T-cell (primary cell): ENCODE data around the gene APOL1. TPM values are rescaled to one million over a fixed set of nuclear protein-coding genes. Genes with fewer than 3 reads are reported as not detected.
"Not testable (repeated sequence)": the region's sequence is repeated elsewhere in the genome, so short reads cannot be mapped to it uniquely, and the experiment has no call there.

ENCODE experiments used
- ATAC-seq, 4 experiments: fragments of 200-7000 bp in 3 of 4; fragments of 150-1000 bp in 1 of 4; cut with Tn5 transposase; replicated peaks in 1 of 4; 1 replicate in 3 of 4; 2 replicates in 1 of 4; pipeline ENCODE4 v1.10.0; 2021; ENCODE audit warnings: moderate library complexity in 3 of 4, mild to moderate bottlenecking in 2 of 4, moderate number of reproducible peaks in 1 of 4
- CTCF ChIA-PET, 2 donors: fragments of 300-600 bp; sonication (Branson Sonifier 250); formaldehyde crosslinking; loops; one replicate each; lab custom pipeline; 2022; ENCODE audit warnings: antibody characterized with exemption in 2 of 2; lab: Charles Lee
- POLR2A ChIA-PET, 2 donors: fragments of 300-600 bp; sonication (Branson Sonifier 250); formaldehyde crosslinking; loops; one replicate each; lab custom pipeline; 2022; ENCODE audit warnings: antibody characterized with exemption in 2 of 2; lab: Charles Lee
- DNase-seq, 35 experiments: peaks; one replicate each; pipeline versions ENCODE4 v3.0.0 to v3.0.0-alpha.2; 2013 to 2023
- H3K27ac ChIP-seq: one replicate; pipeline ENCODE4 v1.5.1; 2013; ENCODE audit warnings: low read length
- H3K27me3 ChIP-seq, 2 experiments: replicated peaks in 1 of 2; 1 replicate in 1 of 2; 2 replicates in 1 of 2; pipeline versions ENCODE4 v1.6.1 to v1.7.0; 2013; ENCODE audit warnings: low read length in 1 of 2, mixed read lengths in 1 of 2; ENCODE audit not compliant: control insufficient read depth in 2 of 2, insufficient read depth in 2 of 2; ENCODE audit errors: extremely low read depth in 1 of 2
- H3K36me3 ChIP-seq, 2 donors: 1 replicate in 1 of 2; 2 replicates in 1 of 2; pipeline versions ENCODE4 v1.6.1 to v1.7.0; 2013; ENCODE audit warnings: low read length in 1 of 2; ENCODE audit not compliant: control insufficient read depth in 2 of 2, insufficient read depth in 1 of 2; ENCODE audit errors: extremely low read depth in 1 of 2
- H3K4me1 ChIP-seq, 2 experiments: 1 replicate in 1 of 2; 2 replicates in 1 of 2; pipeline versions ENCODE4 v1.6.1 to v1.7.0; 2013; ENCODE audit warnings: low read length in 2 of 2, mixed read lengths in 1 of 2; ENCODE audit not compliant: insufficient read depth in 2 of 2, control insufficient read depth in 1 of 2; ENCODE audit errors: extremely low read depth in 1 of 2
- H3K4me3 ChIP-seq, 2 donors: 1 replicate in 1 of 2; 2 replicates in 1 of 2; pipeline versions ENCODE4 v1.5.1 to v1.7.0; 2013; ENCODE audit warnings: mild to moderate bottlenecking in 2 of 2, low read length in 1 of 2, moderate library complexity in 1 of 2; ENCODE audit not compliant: control insufficient read depth in 1 of 2; ENCODE audit errors: extremely low read depth in 1 of 2
- H3K9me3 ChIP-seq: 2 replicates; pipeline ENCODE4 v1.7.0; 2013
- H3K27ac Mint-ChIP-seq, 2 donors: one replicate each; pipeline ENCODE4 v1.8.0; 2020 to 2021; ENCODE audit warnings: mild to moderate bottlenecking in 2 of 2, mixed read lengths in 2 of 2
- H3K27me3 Mint-ChIP-seq, 2 donors: one replicate each; pipeline ENCODE4 v1.8.0; 2021 to 2022; ENCODE audit warnings: mixed read lengths in 2 of 2
- H3K36me3 Mint-ChIP-seq: one replicate; pipeline ENCODE4 v1.8.0; 2021; ENCODE audit warnings: mixed read lengths
- H3K4me1 Mint-ChIP-seq, 3 donors: one replicate each; pipeline ENCODE4 v1.8.0; 2020 to 2022; ENCODE audit warnings: mixed read lengths in 3 of 3, mild to moderate bottlenecking in 1 of 3
- H3K4me3 Mint-ChIP-seq, 3 donors: one replicate each; pipeline ENCODE4 v1.8.0; 2020 to 2022; ENCODE audit warnings: mild to moderate bottlenecking in 3 of 3, mixed read lengths in 3 of 3, moderate library complexity in 3 of 3
- H3K9me3 Mint-ChIP-seq, 3 donors: one replicate each; pipeline ENCODE4 v1.8.0; 2020 to 2022; ENCODE audit warnings: mixed read lengths in 3 of 3
- WGBS: methylation state at CpG from one replicate; pipeline ENCODE4 v1.1.5; 2013; ENCODE audit warnings: missing lambda C conversion rate; ENCODE audit not compliant: insufficient coverage; 5-methylcytosine and 5-hydroxymethylcytosine counted together
- total RNA-seq, 35 experiments: library from RNA in 6 of 35; stranded (reverse) in 6 of 35; fragments of 120-200 nt in 1 of 35; gene quantifications; one replicate each; pipeline versions ENCODE4 v1.2.1 to v1.2.4 and lab custom pipeline; 2013 to 2026

APOL1 gene
- total RNA-seq, 5 donors from 2014 or later (not counting 1 experiment from before 2014, with no cell fraction given): 15.7 to 29.5 (median 19.8) TPM

DNA sequence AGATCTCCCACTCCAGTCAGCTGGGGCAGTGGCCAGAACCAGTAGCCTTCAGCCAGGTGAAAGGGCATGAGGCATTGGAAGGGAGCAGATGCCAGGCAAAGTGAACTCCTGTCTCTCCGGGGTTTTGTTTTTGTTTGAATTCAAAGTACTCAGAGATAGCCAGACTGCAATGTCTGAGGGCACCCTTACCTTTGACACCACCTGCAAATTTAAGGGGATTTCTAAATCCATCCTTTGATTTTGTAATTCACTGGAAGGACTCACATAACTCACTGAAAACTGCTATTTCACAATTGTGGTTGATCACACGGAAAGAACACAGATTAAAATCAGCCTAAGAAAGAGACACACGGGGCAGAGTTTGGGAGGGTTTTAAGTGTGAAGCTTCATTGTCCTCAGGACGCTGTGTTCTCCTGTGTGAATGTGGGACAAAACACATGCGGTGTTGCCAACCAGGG lies 10.3 kb downstream of the APOL1 start:
- H3K9me3 Mint-ChIP-seq, ATAC-seq, H3K27ac Mint-ChIP-seq, H3K27me3 ChIP-seq, DNase-seq, POLR2A ChIA-PET, H3K27ac ChIP-seq, H3K4me3 Mint-ChIP-seq, H3K4me3 ChIP-seq, H3K27me3 Mint-ChIP-seq, CTCF ChIA-PET, H3K9me3 ChIP-seq: not testable (repeated sequence)
- H3K36me3 ChIP-seq: peaks cover 0 to 64% of the 10 kb centered on the region in 2 donors
- WGBS: 89% methylated on average over 1 of the region's 5 CpGs
- peaks cover 7 to 16% of the 10 kb centered on the region in 2 experiments for H3K4me1 ChIP-seq
- peaks cover 12 to 15% (median 12%) of the 10 kb centered on the region in 3 donors for H3K4me1 Mint-ChIP-seq
- peaks cover 67% of the 10 kb centered on the region for H3K36me3 Mint-ChIP-seq

DNA sequence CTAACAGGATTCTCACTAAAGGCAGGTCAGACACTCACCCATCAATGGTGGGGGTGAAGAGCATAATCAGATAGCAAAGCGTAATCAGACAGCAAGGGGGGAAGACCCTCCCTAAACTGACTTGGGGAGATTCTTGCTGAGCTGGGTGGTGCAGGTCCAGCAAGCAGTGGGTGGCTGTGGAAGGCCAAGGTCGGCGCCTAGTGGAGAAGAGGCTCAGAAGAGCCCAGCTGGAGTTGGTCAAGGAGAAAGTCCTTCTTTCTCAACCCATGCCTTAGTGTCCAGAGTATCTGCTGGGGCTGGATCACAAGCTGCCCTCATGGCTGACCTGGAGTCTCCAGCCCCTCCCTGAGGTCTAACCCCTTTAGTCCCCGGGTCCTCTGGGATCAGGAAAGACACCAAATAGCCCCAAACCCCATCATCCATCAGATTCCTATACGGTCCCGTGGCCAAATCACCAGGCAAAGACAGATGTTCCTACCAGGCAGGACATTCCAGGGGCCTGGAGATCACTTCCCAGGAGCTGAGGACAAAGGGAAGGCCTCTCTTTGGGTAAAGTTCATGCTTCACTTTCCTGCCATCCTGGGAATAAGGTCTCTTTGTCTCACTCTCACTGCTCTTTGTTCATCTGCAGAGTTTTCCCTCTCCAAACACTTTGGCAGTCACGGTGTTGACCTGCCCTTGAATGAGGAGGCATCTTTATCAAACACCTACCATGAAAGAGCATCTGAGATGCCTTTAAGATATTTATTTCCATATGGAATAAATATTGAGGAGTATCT lies 11.1 kb downstream of the APOL1 start:
- no CpG with 5 or more reads among the region's 7 CpGs for WGBS
- peak in 2 of 35 experiments; percentile 3 to 16 for DNase-seq
- POLR2A ChIA-PET, H3K4me1 Mint-ChIP-seq, H3K27ac Mint-ChIP-seq, H3K27me3 Mint-ChIP-seq, H3K9me3 ChIP-seq, H3K4me1 ChIP-seq, H3K4me3 Mint-ChIP-seq, ATAC-seq, H3K27ac ChIP-seq, H3K9me3 Mint-ChIP-seq, H3K4me3 ChIP-seq, H3K27me3 ChIP-seq: not testable (repeated sequence)
- H3K36me3 Mint-ChIP-seq: peaks cover 62% of the 10 kb centered on the region
- peaks cover 0 to 61% of the 10 kb centered on the region in 2 donors for H3K36me3 ChIP-seq
- CTCF ChIA-PET: interaction anchor here in 1 of 2 donors (0.7 kb wide), 1 partner anchor 1092 kb away, joined by 3 read pairs; no protein-coding TSS in a partner anchor

- Histone ChIP-seq H3K27ac (no peak overlapping the region), H3K9me3 (no peaks in the 10 kb centered on the region), H3K27me3 (no peaks in the 10 kb centered on the region), H3K36me3 (peaks cover 0 to 37% of the 10 kb centered on the region in 2 donors), H3K4me1 (no peaks in the 10 kb centered on the region), H3K4me3 (no peak overlapping the region)
- H3K9me3 Mint-ChIP-seq: no peaks in the 10 kb centered on the region
- H3K27ac Mint-ChIP-seq: no peak overlapping the region
- no peaks in the 10 kb centered on the region for H3K27me3 Mint-ChIP-seq
- ATAC-seq: no peak
- H3K36me3 Mint-ChIP-seq: peaks cover 44% of the 10 kb centered on the region
- peak in 1 of 35 experiments; percentile 16 for DNase-seq
- H3K4me3 Mint-ChIP-seq: no peak overlapping the region
- ChIA-PET CTCF (interaction anchor here in 1 of 2 donors (1.0 kb wide), 1 partner anchor 219 kb away, joined by 3 read pairs; no protein-coding TSS in a partner anchor), POLR2A (interaction anchor here (0.7 kb wide), 2 partner anchors 8 to 212 kb away, joined by 5 to 7 read pairs; no protein-coding TSS in a partner anchor)
- WGBS: 95% methylated on average over 3 of the region's 4 CpGs
- peaks cover 0 to 6% (median 0%) of the 10 kb centered on the region in 3 donors for H3K4me1 Mint-ChIP-seq
These were observed 14.1 kb downstream of the APOL1 start for GRCh38 chr22:36267058-36267457.

DNA sequence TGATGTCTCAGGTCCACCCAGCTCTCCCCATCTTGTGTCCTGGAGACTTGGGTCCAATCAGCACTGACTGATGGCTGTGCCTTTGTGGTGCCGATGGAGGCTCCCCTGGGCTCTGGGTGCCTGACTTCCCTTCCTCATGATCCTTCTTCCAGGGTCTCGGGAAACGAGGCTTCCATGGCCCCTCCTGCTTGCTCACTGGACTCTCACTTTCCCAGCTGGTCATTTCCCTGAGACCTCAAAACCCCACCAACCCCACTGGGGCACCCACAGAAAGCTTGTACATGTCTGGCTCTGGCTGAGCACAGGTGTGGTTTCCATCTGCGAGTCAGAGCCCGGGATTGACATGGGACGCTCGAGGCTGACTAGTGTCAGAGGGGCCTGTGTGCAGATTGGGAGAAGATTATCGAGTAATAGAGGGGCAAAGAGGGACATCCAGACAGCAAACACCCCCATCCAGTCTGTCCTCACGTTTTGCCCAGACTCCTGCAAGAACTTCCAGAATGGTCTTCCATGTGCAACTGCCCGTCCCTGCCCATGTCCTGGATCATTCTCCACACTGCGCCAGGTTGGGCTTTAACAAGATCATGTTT lies 15.1 kb downstream of the APOL1 start:
- peaks cover 36% of the 10 kb centered on the region for H3K36me3 Mint-ChIP-seq
- Histone ChIP-seq H3K4me1 (no peaks in the 10 kb centered on the region), H3K36me3 (peaks cover 0 to 30% of the 10 kb centered on the region in 2 donors), H3K4me3 (no peak overlapping the region), H3K27me3 (no peaks in the 10 kb centered on the region), H3K27ac (no peak overlapping the region), H3K9me3 (no peaks in the 10 kb centered on the region)
- no peaks in the 10 kb centered on the region for H3K27me3 Mint-ChIP-seq
- no peaks in the 10 kb centered on the region for H3K9me3 Mint-ChIP-seq
- H3K4me1 Mint-ChIP-seq: peaks cover 0 to 6% (median 0%) of the 10 kb centered on the region in 3 donors
- CTCF ChIA-PET: no interaction called here
- 87% methylated on average over 2 of the region's 11 CpGs for WGBS
- no peak overlapping the region for H3K4me3 Mint-ChIP-seq
- no peak overlapping the region for H3K27ac Mint-ChIP-seq
- no peak for ATAC-seq
- POLR2A ChIA-PET: no interaction called here
- DNase-seq: no peak

GRCh38 chr22:36271231-36271630 lies 18.3 kb downstream of the APOL1 start:
- H3K27ac ChIP-seq, POLR2A ChIA-PET, DNase-seq, ATAC-seq, H3K9me3 Mint-ChIP-seq, H3K9me3 ChIP-seq, H3K27me3 ChIP-seq, H3K27ac Mint-ChIP-seq, H3K4me1 ChIP-seq, H3K4me3 ChIP-seq, H3K36me3 ChIP-seq, H3K4me3 Mint-ChIP-seq, CTCF ChIA-PET, H3K27me3 Mint-ChIP-seq: not testable (repeated sequence)
- WGBS: 90% methylated on average over 3 of the region's 7 CpGs
- H3K36me3 Mint-ChIP-seq: peaks cover 14% of the 10 kb centered on the region
- peaks cover 0 to 15% (median 2%) of the 10 kb centered on the region in 3 donors for H3K4me1 Mint-ChIP-seq

- H3K4me1 Mint-ChIP-seq: peaks cover 2 to 15% (median 4%) of the 10 kb centered on the region in 3 donors
- H3K27ac Mint-ChIP-seq, H3K9me3 Mint-ChIP-seq, POLR2A ChIA-PET, H3K36me3 Mint-ChIP-seq, H3K27me3 Mint-ChIP-seq, H3K27me3 ChIP-seq, CTCF ChIA-PET, ATAC-seq, H3K4me1 ChIP-seq, H3K9me3 ChIP-seq, H3K27ac ChIP-seq, H3K4me3 ChIP-seq, H3K36me3 ChIP-seq, DNase-seq, H3K4me3 Mint-ChIP-seq: not testable (repeated sequence)
- WGBS: 94% methylated on average over 3 of the region's 5 CpGs
These were observed 19.0 kb downstream of the APOL1 start for GRCh38 chr22:36271951-36272350.
